ENCODE data around the gene ECHDC1.
A peak's percentile ranks its signal among the peaks of the same experiment; 100 is the strongest.
"Not testable (repeated sequence)": the region's sequence is repeated elsewhere in the genome, so short reads cannot be mapped to it uniquely, and the experiment has no call there.

ECHDC1 gene

GRCh38 chr6:127342946-127343808, at the start of gene ECHDC1:
Gene ECHDC1, minus strand, starts transcription at chr6:127343609. Its CDS starts 12,581 bp downstream, at chr6:127331028.
- peak; percentile 58 to 67 for DNase-seq (ENCODE audit: low read depth in 2 of 2)

GRCh38 chr6:127392301-127392700, 48.9 kb upstream of the ECHDC1 start:
- no peak for DNase-seq (ENCODE audit: low read depth in 2 of 2)

- no peak for DNase-seq (ENCODE audit: low read depth in 2 of 2)
Observed at GRCh38 chr6:127391094-127391953, 47.9 kb upstream of the ECHDC1 start.

- no peak for DNase-seq (ENCODE audit: low read depth in 2 of 2)
Observed at GRCh38 chr6:127389706-127390105, 46.3 kb upstream of the ECHDC1 start.

- DNase-seq (ENCODE audit: low read depth in 2 of 2) = no peak
Observed at GRCh38 chr6:127385668-127386430, 42.4 kb upstream of the ECHDC1 start.

- DNase-seq (ENCODE audit: low read depth in 2 of 2) = not testable (repeated sequence)
Observed at GRCh38 chr6:127384848-127385247, 41.4 kb upstream of the ECHDC1 start.

- DNase-seq (ENCODE audit: low read depth in 2 of 2) = no peak
Observed at GRCh38 chr6:127383988-127384387, 40.6 kb upstream of the ECHDC1 start.

- no peak for DNase-seq (ENCODE audit: low read depth in 2 of 2)
Observed at GRCh38 chr6:127382413-127382812, 39.0 kb upstream of the ECHDC1 start.

GRCh38 chr6:127381384-127381783, 38.0 kb upstream of the ECHDC1 start:
- DNase-seq (ENCODE audit: low read depth in 2 of 2) = no peak

GRCh38 chr6:127376685-127377084, 33.3 kb upstream of the ECHDC1 start:
- no peak for DNase-seq (ENCODE audit: low read depth in 2 of 2)

GRCh38 chr6:127367023-127367375, 23.6 kb upstream of the ECHDC1 start:
- DNase-seq (ENCODE audit: low read depth in 2 of 2) = no peak

GRCh38 chr6:127366282-127367022, 23.0 kb upstream of the ECHDC1 start:
- no peak for DNase-seq (ENCODE audit: low read depth in 2 of 2)

- no peak for DNase-seq (ENCODE audit: low read depth in 2 of 2)
Observed at GRCh38 chr6:127365874-127366273, 22.5 kb upstream of the ECHDC1 start.

GRCh38 chr6:127352524-127352923, 9.1 kb upstream of the ECHDC1 start:
- no peak for DNase-seq (ENCODE audit: low read depth in 2 of 2)

GRCh38 chr6:127349980-127350379, 6.6 kb upstream of the ECHDC1 start:
- no peak for DNase-seq (ENCODE audit: low read depth in 2 of 2)

- DNase-seq (ENCODE audit: low read depth in 2 of 2) = no peak
Observed at GRCh38 chr6:127348028-127348661, 4.7 kb upstream of the ECHDC1 start.

GRCh38 chr6:127347178-127347577, 3.8 kb upstream of the ECHDC1 start:
- no peak for DNase-seq (ENCODE audit: low read depth in 2 of 2)

GRCh38 chr6:127345521-127345920, 2.1 kb upstream of the ECHDC1 start:
- no peak for DNase-seq (ENCODE audit: low read depth in 2 of 2)

GRCh38 chr6:127343809-127344659, 625 bp upstream of the ECHDC1 start:
- no peak for DNase-seq (ENCODE audit: low read depth in 2 of 2)
